HL-60 (cell line): ENCODE results near the gene SPATA46.

Source experiments
- DNase-seq, 2 experiments: peaks; one replicate each; pipeline ENCODE4 v3.0.0-alpha.2; 2010 to 2020; ENCODE audit warnings: low read depth in 1 of 2, low spot score in 1 of 2
- H3K27ac ChIP-seq: fragments of 250-450 bp; sonication (Bioruptor Pico); replicated peaks from 2 replicates; pipeline ENCODE4 v1.5.1; 2020; ENCODE audit warnings: mild to moderate bottlenecking, moderate library complexity
- H3K27me3 ChIP-seq: fragments of 250-450 bp; sonication (Bioruptor Pico); 2 replicates; pipeline ENCODE4 v1.5.1; 2021; ENCODE audit warnings: mild to moderate bottlenecking, moderate library complexity; ENCODE audit not compliant: insufficient read depth, poor library complexity, severe bottlenecking
- H3K4me3 ChIP-seq: replicated peaks from 2 replicates; pipeline ENCODE4 v1.5.1; 2011; ENCODE audit warnings: mild to moderate bottlenecking, control low read depth, low read length; ENCODE audit not compliant: insufficient read depth
- CTCF ChIP-seq: IDR thresholded peaks from one replicate; pipeline ENCODE4 v1.5.1; 2011; ENCODE audit warnings: low read length, control low read depth, inconsistent platforms; ENCODE audit not compliant: insufficient read depth
- GABPA ChIP-seq: IDR thresholded peaks from 2 replicates; pipeline ENCODE4 v1.6.1; 2012; ENCODE audit warnings: low read depth
- POLR2AphosphoS5 ChIP-seq: IDR thresholded peaks from 2 replicates; pipeline ENCODE4 v1.6.1; 2012; ENCODE audit warnings: low read depth
- SPI1 ChIP-seq: IDR thresholded peaks from 2 replicates; pipeline ENCODE4 v1.6.1; 2012; ENCODE audit warnings: low read depth, mild to moderate bottlenecking, borderline replicate concordance
- TF ChIP-seq, protein P1 (sequence below): IDR thresholded peaks from 2 replicates; pipeline ENCODE4 v1.6.1; 2012; ENCODE audit warnings: low read depth; ENCODE audit not compliant: insufficient replicate concordance

Gene SPATA46

DNA sequence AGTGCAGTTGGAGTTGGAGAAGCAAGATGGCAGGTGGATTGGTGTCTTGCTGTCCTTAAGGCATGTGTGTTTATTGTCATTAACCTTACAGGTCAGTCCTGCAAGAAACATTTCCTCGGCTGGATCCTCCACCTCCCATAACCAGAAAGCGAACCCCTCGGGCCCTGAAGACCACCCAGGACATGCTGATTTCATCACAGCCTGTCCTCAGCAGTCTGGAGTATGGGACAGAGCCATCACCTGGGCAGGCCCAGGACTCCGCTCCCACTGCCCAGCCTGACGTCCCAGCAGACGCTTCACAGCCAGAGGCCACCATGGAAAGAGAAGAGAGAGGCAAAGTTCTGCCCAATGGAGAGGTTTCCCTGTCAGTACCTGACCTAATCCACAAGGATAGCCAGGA lies 6.4 kb upstream of the SPATA46 start:
- no peak for DNase-seq
- no peak overlapping the region for H3K27ac ChIP-seq

GRCh38 chr1:162381941-162382750 lies 5.5 kb upstream of the SPATA46 start:
- Histone ChIP-seq H3K27ac (no peak overlapping the region), H3K4me3 (no peak overlapping the region), H3K27me3 (no peaks in the 10 kb centered on the region)
- no peak for DNase-seq
- TF ChIP-seq, protein P1, sequence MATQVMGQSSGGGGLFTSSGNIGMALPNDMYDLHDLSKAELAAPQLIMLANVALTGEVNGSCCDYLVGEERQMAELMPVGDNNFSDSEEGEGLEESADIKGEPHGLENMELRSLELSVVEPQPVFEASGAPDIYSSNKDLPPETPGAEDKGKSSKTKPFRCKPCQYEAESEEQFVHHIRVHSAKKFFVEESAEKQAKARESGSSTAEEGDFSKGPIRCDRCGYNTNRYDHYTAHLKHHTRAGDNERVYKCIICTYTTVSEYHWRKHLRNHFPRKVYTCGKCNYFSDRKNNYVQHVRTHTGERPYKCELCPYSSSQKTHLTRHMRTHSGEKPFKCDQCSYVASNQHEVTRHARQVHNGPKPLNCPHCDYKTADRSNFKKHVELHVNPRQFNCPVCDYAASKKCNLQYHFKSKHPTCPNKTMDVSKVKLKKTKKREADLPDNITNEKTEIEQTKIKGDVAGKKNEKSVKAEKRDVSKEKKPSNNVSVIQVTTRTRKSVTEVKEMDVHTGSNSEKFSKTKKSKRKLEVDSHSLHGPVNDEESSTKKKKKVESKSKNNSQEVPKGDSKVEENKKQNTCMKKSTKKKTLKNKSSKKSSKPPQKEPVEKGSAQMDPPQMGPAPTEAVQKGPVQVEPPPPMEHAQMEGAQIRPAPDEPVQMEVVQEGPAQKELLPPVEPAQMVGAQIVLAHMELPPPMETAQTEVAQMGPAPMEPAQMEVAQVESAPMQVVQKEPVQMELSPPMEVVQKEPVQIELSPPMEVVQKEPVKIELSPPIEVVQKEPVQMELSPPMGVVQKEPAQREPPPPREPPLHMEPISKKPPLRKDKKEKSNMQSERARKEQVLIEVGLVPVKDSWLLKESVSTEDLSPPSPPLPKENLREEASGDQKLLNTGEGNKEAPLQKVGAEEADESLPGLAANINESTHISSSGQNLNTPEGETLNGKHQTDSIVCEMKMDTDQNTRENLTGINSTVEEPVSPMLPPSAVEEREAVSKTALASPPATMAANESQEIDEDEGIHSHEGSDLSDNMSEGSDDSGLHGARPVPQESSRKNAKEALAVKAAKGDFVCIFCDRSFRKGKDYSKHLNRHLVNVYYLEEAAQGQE, result no peak
- TF ChIP-seq CTCF, result no peak
- TF ChIP-seq POLR2AphosphoS5, result no peak
- TF ChIP-seq SPI1, result no peak
- TF ChIP-seq GABPA, result no peak

More for the DNA sequence above, 6.4 kb upstream of the SPATA46 start:
- no peak overlapping the region for H3K4me3 ChIP-seq
- TF ChIP-seq GABPA, result no peak
- TF ChIP-seq, protein P1, result no peak
- no peak for TF ChIP-seq CTCF
- TF ChIP-seq SPI1, result no peak
- no peak for TF ChIP-seq POLR2AphosphoS5
- H3K27me3 ChIP-seq, result no peaks in the 10 kb centered on the region

DNA sequence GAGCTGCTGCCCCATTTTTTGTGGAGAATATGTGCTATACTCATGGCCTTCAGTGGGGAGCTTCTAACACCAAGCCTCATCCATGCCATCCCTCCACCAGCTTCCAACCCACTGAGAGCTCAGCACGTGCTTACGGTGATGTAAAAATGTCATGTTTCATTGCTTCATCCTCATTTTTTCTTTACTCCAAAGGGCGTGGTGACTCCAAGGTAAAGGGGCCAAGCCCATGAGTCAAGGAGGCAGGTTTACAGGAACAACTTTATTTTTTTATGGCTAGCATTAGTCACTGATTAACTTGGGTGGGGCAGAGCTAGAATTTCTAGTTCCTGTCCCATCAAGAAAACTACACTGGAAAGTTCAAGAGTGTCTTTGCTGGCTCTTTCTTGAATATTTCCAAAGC lies 4.7 kb upstream of the SPATA46 start, which contains the start of gene C1orf226:
Gene C1orf226, plus strand, starts transcription at position 346 of the 400 bp plus-strand sequence. CDS start 174 bp downstream, outside the sequence.
- Histone ChIP-seq H3K27me3 (no peaks in the 10 kb centered on the region), H3K4me3 (no peak within 1 kb of the TSS), H3K27ac (no peak within 1 kb of the TSS)
- no peak for DNase-seq
- TF ChIP-seq POLR2AphosphoS5 (no peak), CTCF (no peak), GABPA (no peak), SPI1 (no peak)
- TF ChIP-seq, protein P1, result no peak
